Endodermal cell (in vitro differentiated cells): ENCODE measurements around the gene C2orf74. TPM values are rescaled to one million over a fixed set of nuclear protein-coding genes. Genes with fewer than 3 reads are reported as not detected.
A peak's percentile ranks its signal among the peaks of the same experiment; 100 is the strongest.
"Not testable (repeated sequence)": the region's sequence is repeated elsewhere in the genome, so short reads cannot be mapped to it uniquely, and the experiment has no call there.

Source experiments
- DNase-seq: peaks from one replicate; pipeline ENCODE4 v3.0.0-alpha.2; 2017
- H3K27ac ChIP-seq: 2 replicates; pipeline ENCODE4 v1.5.1; 2013; ENCODE audit warnings: mild to moderate bottlenecking, low read depth, low read length, moderate library complexity
- H3K27me3 ChIP-seq: 2 replicates; pipeline ENCODE4 v1.6.1; 2013; ENCODE audit warnings: mild to moderate bottlenecking, low read length, moderate library complexity; ENCODE audit not compliant: insufficient read depth, control insufficient read depth, poor library complexity, severe bottlenecking
- H3K36me3 ChIP-seq: 2 replicates; pipeline ENCODE4 v1.7.0; 2013; ENCODE audit warnings: mild to moderate bottlenecking, low read length, moderate library complexity; ENCODE audit not compliant: control insufficient read depth, insufficient read depth
- H3K4me1 ChIP-seq: one replicate; pipeline ENCODE4 v1.7.0; 2013; ENCODE audit warnings: low read length; ENCODE audit not compliant: control insufficient read depth, insufficient read depth
- H3K4me3 ChIP-seq: 2 replicates; pipeline ENCODE4 v1.5.1; 2013; ENCODE audit warnings: mild to moderate bottlenecking, low read length, moderate library complexity
- H3K9ac ChIP-seq: 2 replicates; pipeline ENCODE4 v1.6.1; 2013; ENCODE audit warnings: mild to moderate bottlenecking, low read length, moderate library complexity; ENCODE audit not compliant: poor library complexity, severe bottlenecking; ENCODE audit errors: extremely low read depth
- H3K9me3 ChIP-seq: 2 replicates; pipeline ENCODE4 v1.6.1; 2013; ENCODE audit warnings: mild to moderate bottlenecking, low read length, moderate library complexity; ENCODE audit not compliant: control insufficient read depth
- H3K27ac Mint-ChIP-seq: 2 replicates; pipeline ENCODE4 v1.8.0; 2020; ENCODE audit warnings: mixed read lengths
- H3K27me3 Mint-ChIP-seq: 2 replicates; pipeline ENCODE4 v1.8.0; 2021; ENCODE audit warnings: mild to moderate bottlenecking, mixed read lengths; ENCODE audit not compliant: insufficient read depth
- H3K36me3 Mint-ChIP-seq: 2 replicates; pipeline ENCODE4 v1.8.0; 2020; ENCODE audit warnings: low read depth, mixed read lengths
- H3K4me1 Mint-ChIP-seq: 2 replicates; pipeline ENCODE4 v1.8.0; 2020; ENCODE audit warnings: mixed read lengths
- H3K4me3 Mint-ChIP-seq: 2 replicates; pipeline ENCODE4 v1.8.0; 2020; ENCODE audit warnings: mild to moderate bottlenecking, moderate library complexity, mixed read lengths
- H3K9me3 Mint-ChIP-seq: 2 replicates; pipeline ENCODE4 v1.8.0; 2020; ENCODE audit warnings: mild to moderate bottlenecking, mixed read lengths
- CTCF ChIP-seq: fragments of 200-600 bp; sonication (generic); conservative IDR thresholded peaks from 2 replicates; pipeline ENCODE4 v1.5.0; 2021; ENCODE audit warnings: antibody characterized with exemption, mild to moderate bottlenecking
- WGBS, 2 experiments: methylation state at CpG; one replicate each; pipeline versions ENCODE4 v1.1.5 to v1.1.7; 2013; ENCODE audit warnings: missing lambda C conversion rate in 2 of 2, mixed read lengths in 1 of 2; ENCODE audit not compliant: insufficient coverage in 1 of 2, insufficient read length in 1 of 2; 5-methylcytosine and 5-hydroxymethylcytosine counted together
- total RNA-seq, 2 donors: library from RNA; stranded (reverse); fragmentation: NEBNext Ultra II Directional in 1 of 2; extraction: Animal tissue kit (Norgen Biotek cat#: 25700) in 1 of 2; gene quantifications; 2 replicates in 1 of 2; 3 replicates in 1 of 2; pipeline ENCODE4 v1.2.1, GENCODE V29; 2021

C2orf74 gene
- total RNA-seq, 2 donors from 2014 or later: 10.2 to 15.7 TPM

GRCh38 chr2:61158356-61158955, 3.5 kb upstream of the C2orf74 start:
- Mint-ChIP-seq H3K36me3 (peaks cover 42% of the 10 kb centered on the region), H3K27me3 (no peaks in the 10 kb centered on the region), H3K27ac (no peak overlapping the region), H3K9me3 (peaks cover 20% of the 10 kb centered on the region), H3K4me1 (no peaks in the 10 kb centered on the region), H3K4me3 (no peak overlapping the region)
- H3K9ac ChIP-seq: no peak overlapping the region
- 66 to 77% methylated on average over 2 to 3 of the region's 3 CpGs for WGBS, 2 experiments
- DNase-seq: no peak
- no peaks in the 10 kb centered on the region for H3K4me1 ChIP-seq
- TF ChIP-seq CTCF: no peak
- peaks cover 12% of the 10 kb centered on the region for H3K36me3 ChIP-seq
- H3K27me3 ChIP-seq: no peaks in the 10 kb centered on the region
- no peak overlapping the region for H3K4me3 ChIP-seq
- H3K9me3 ChIP-seq: no peaks in the 10 kb centered on the region
- H3K27ac ChIP-seq: no peak overlapping the region

GRCh38 chr2:61162721-61163120, 733 bp downstream of the C2orf74 start:
- WGBS, 2 experiments: 90 to 97% methylated on average over 4 to 5 of the region's 5 CpGs
- Histone ChIP-seq H3K4me3 (no peak overlapping the region), H3K36me3 (peaks cover 45% of the 10 kb centered on the region), H3K27me3 (no peaks in the 10 kb centered on the region), H3K9ac (no peak overlapping the region), H3K4me1 (no peaks in the 10 kb centered on the region), H3K9me3 (peaks cover 6% of the 10 kb centered on the region), H3K27ac (no peak overlapping the region)
- Mint-ChIP-seq H3K4me1 (peaks cover 5% of the 10 kb centered on the region), H3K4me3 (no peak overlapping the region), H3K27me3 (no peaks in the 10 kb centered on the region), H3K9me3 (peaks cover 24% of the 10 kb centered on the region), H3K36me3 (peaks cover 67% of the 10 kb centered on the region), H3K27ac (no peak overlapping the region)
- TF ChIP-seq CTCF: no peak
- no peak for DNase-seq

- H3K27me3 ChIP-seq, H3K4me1 ChIP-seq, H3K27ac Mint-ChIP-seq, H3K27ac ChIP-seq, H3K9me3 ChIP-seq, H3K4me1 Mint-ChIP-seq, H3K4me3 Mint-ChIP-seq, DNase-seq, H3K9me3 Mint-ChIP-seq, H3K9ac ChIP-seq, H3K4me3 ChIP-seq, H3K27me3 Mint-ChIP-seq: not testable (repeated sequence)
- peaks cover 37% of the 10 kb centered on the region for H3K36me3 ChIP-seq
- peaks cover 50% of the 10 kb centered on the region for H3K36me3 Mint-ChIP-seq
- WGBS, 2 experiments: 95 to 96% methylated on average over 7 of the region's 7 CpGs
These were observed 3.1 kb downstream of the C2orf74 start for GRCh38 chr2:61165082-61165481.

GRCh38 chr2:61165946-61166345, 4.0 kb downstream of the C2orf74 start:
- Histone ChIP-seq H3K36me3 (peaks cover 37% of the 10 kb centered on the region), H3K4me3 (no peak overlapping the region), H3K9me3 (peaks cover 6% of the 10 kb centered on the region), H3K27me3 (no peaks in the 10 kb centered on the region), H3K9ac (peak overlapping the region; percentile 38), H3K27ac (no peak overlapping the region), H3K4me1 (no peaks in the 10 kb centered on the region)
- peak overlapping the region; percentile 91 for H3K27ac Mint-ChIP-seq
- H3K36me3 Mint-ChIP-seq: peaks cover 42% of the 10 kb centered on the region
- peak; percentile 48 for TF ChIP-seq CTCF
- peaks cover 8% of the 10 kb centered on the region for H3K9me3 Mint-ChIP-seq
- 82 to 87% methylated on average over 3 of the region's 3 CpGs for WGBS, 2 experiments
- H3K27me3 Mint-ChIP-seq: no peaks in the 10 kb centered on the region
- peaks cover 5% of the 10 kb centered on the region for H3K4me1 Mint-ChIP-seq
- H3K4me3 Mint-ChIP-seq: no peak overlapping the region
- peak; percentile 64 for DNase-seq
